ENCODE results near the gene SPAG5.

The SPAG5 gene

GRCh38 chr17:28573966-28574480 is 24.8 kb downstream of the SPAG5 start:
- DNase-seq (ENCODE audit: low read depth in 1 of 2, low spot score in 1 of 2) = no peak

- no peak for DNase-seq (ENCODE audit: low read depth in 1 of 2, low spot score in 1 of 2)
These were observed 25.3 kb downstream of the SPAG5 start for GRCh38 chr17:28573521-28573920.

- DNase-seq (ENCODE audit: low read depth in 1 of 2, low spot score in 1 of 2) = no peak
These were observed 25.8 kb downstream of the SPAG5 start for GRCh38 chr17:28573040-28573380.

- no peak for DNase-seq (ENCODE audit: low read depth in 1 of 2, low spot score in 1 of 2)
These were observed 26.4 kb downstream of the SPAG5 start for GRCh38 chr17:28572259-28573039.

- peak; percentile 83 to 86 for DNase-seq (ENCODE audit: low read depth in 1 of 2, low spot score in 1 of 2)
These were observed 27.3 kb downstream of the SPAG5 start, which contains the start of gene PIGS for GRCh38 chr17:28571361-28572122. Gene PIGS, minus strand, starts transcription at chr17:28571524. Its CDS starts 28 bp downstream, at chr17:28571496.

GRCh38 chr17:28570716-28571360 is 28.0 kb downstream of the SPAG5 start:
- peak; percentile 22 to 24 for DNase-seq (ENCODE audit: low read depth in 1 of 2, low spot score in 1 of 2)

- DNase-seq (ENCODE audit: low read depth in 1 of 2, low spot score in 1 of 2) = no peak
These were observed 29.4 kb downstream of the SPAG5 start for GRCh38 chr17:28569446-28569845.

GRCh38 chr17:28567604-28568003 is 31.2 kb downstream of the SPAG5 start:
- DNase-seq (ENCODE audit: low read depth in 1 of 2, low spot score in 1 of 2) = no peak

GRCh38 chr17:28563475-28563874 is 35.4 kb downstream of the SPAG5 start:
- no peak for DNase-seq (ENCODE audit: low read depth in 1 of 2, low spot score in 1 of 2)

GRCh38 chr17:28555022-28555421 is 43.8 kb downstream of the SPAG5 start:
- DNase-seq (ENCODE audit: low read depth in 1 of 2, low spot score in 1 of 2) = no peak

GRCh38 chr17:28554565-28554964 is 44.3 kb downstream of the SPAG5 start:
- DNase-seq (ENCODE audit: low read depth in 1 of 2, low spot score in 1 of 2) = no peak

- DNase-seq (ENCODE audit: low read depth in 1 of 2, low spot score in 1 of 2) = no peak
These were observed 45.8 kb downstream of the SPAG5 start for GRCh38 chr17:28553000-28553505.

- peak; percentile 55 to 67 for DNase-seq (ENCODE audit: low read depth in 1 of 2, low spot score in 1 of 2)
These were observed 46.4 kb downstream of the SPAG5 start, which contains the start of gene UNC119 for GRCh38 chr17:28552176-28552999. Gene UNC119, minus strand, starts transcription at chr17:28552624. Its CDS starts 67 bp downstream, at chr17:28552557.

- no peak for DNase-seq (ENCODE audit: low read depth in 1 of 2, low spot score in 1 of 2)
These were observed 47.2 kb downstream of the SPAG5 start for GRCh38 chr17:28551421-28552175.

- DNase-seq (ENCODE audit: low read depth in 1 of 2, low spot score in 1 of 2) = no peak
These were observed 48.0 kb downstream of the SPAG5 start for GRCh38 chr17:28550858-28551257.

GRCh38 chr17:28549236-28550132 is 49.3 kb downstream of the SPAG5 start:
- peak; percentile 18 to 30 for DNase-seq (ENCODE audit: low read depth in 1 of 2, low spot score in 1 of 2)

GRCh38 chr17:28548417-28549130 is 50.3 kb downstream of the SPAG5 start:
- DNase-seq (ENCODE audit: low read depth in 1 of 2, low spot score in 1 of 2) = no peak
